Cerebellar nuclear complex (tissue), 1 donor: ENCODE data around the gene PXK.

ENCODE experiments used
- DNase-seq, 2 experiments: peaks; one replicate each; lab custom pipeline; 2025; lab: John Stamatoyannopoulos, UW

PXK gene

GRCh38 chr3:58466899-58467563 lies 134.3 kb downstream of the PXK start:
- DNase-seq, result no peak

DNA sequence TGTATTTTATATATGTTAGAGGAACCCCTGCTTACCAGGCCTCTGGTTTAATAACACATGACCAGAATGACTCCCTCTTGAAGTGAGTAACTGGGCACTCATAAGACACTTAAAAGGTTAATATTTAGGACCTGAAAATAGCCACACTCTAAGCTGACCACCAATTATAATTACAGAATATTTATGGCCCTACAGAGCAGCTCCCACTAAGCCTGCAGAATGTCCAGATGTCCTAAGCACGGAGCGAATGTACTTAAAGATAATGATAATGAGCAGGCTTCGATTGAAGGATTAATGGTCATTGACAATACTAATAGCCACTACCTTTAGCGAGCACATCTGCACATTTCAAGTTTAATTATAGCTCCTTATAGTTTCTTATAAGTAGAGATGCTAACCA lies 136.4 kb downstream of the PXK start:
- no peak for DNase-seq

- no peak for DNase-seq
Observed at GRCh38 chr3:58470363-58471024, 137.8 kb downstream of the PXK start.

- DNase-seq, result no peak
Observed at GRCh38 chr3:58471025-58471887, 138.6 kb downstream of the PXK start.

DNA sequence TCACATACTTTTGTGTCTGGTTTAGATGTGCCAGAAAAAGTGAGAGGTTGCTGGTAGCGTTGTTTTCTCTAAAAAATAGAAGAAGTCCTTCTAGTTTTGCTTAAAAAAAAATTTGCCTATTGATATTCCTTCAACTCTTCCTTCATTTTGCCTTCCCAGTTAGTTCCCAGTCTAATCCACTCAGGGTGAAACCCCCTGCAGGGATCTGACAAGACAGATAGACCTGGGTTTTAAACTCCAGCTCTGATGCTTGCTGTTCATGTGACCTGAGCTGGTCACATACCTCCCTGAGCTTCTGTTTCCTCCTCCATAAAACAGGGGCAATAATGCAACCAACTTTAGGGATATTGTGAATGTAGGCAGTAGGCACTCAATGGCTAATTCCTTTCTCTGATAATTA lies 140.6 kb downstream of the PXK start:
- no peak for DNase-seq

GRCh38 chr3:58474348-58474911 lies 141.7 kb downstream of the PXK start:
- no peak for DNase-seq

- DNase-seq, result no peak
Observed at GRCh38 chr3:58474967-58475578, 142.4 kb downstream of the PXK start.
